Measurements from ENCODE around the gene GPC2.
"Not testable (repeated sequence)": the region's sequence is repeated elsewhere in the genome, so short reads cannot be mapped to it uniquely, and the experiment has no call there.

GPC2 gene, protein sequence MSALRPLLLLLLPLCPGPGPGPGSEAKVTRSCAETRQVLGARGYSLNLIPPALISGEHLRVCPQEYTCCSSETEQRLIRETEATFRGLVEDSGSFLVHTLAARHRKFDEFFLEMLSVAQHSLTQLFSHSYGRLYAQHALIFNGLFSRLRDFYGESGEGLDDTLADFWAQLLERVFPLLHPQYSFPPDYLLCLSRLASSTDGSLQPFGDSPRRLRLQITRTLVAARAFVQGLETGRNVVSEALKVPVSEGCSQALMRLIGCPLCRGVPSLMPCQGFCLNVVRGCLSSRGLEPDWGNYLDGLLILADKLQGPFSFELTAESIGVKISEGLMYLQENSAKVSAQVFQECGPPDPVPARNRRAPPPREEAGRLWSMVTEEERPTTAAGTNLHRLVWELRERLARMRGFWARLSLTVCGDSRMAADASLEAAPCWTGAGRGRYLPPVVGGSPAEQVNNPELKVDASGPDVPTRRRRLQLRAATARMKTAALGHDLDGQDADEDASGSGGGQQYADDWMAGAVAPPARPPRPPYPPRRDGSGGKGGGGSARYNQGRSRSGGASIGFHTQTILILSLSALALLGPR

DNA sequence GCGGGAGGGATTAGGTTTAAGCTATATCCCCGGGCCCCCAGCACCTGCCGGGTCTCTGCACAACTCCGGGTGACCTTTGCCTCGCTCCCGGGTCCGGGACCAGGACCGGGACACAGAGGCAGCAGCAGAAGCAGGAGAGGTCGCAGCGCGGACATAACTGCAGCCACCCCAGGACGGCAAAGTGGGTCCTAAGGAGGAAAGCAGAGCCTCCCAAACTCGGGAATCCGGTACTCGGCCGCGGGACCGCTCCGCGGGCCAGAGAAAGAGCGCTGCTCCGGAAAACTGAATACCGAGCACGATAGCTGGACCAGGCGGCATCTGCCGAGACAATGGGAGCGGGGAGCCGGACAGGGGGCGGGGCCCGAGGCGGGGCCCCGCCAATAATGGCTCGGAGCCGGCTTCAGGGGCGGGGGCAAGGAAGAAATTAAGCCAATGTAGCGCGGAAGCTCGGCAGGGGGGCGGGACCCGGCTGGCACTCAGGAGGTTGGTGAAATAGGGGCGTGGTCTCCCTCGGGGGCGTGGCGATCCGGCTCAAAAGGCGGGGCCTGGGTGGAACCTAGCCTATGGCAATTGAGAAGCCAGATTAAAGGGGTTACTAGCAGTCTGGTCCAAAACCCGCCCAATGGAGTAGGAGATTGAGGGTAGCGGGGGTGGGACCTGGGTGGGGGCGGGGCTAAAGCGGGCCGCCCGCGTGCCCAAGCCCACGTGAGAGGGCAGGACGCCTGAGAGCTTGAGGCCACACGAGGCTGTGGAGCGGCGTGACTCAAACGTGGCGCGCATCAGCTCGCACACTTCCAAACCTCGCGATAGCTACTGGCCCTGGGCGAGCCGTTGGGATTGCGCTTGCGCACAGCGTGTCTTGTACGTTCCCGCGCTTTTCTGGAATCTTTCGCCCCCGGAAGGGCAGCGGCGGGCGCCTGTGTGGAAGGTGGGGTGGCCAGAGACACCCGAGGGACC, at the start of gene GPC2, which contains the start of gene STAG3:
Gene GPC2 (minus strand): TSS at position 337 of the 957 bp plus-strand sequence. CDS start 182 bp downstream, at position 155.
Gene STAG3 (plus strand): TSS at position 874 of the 957 bp plus-strand sequence. CDS start 2,639 bp downstream, outside the sequence.
- peak; percentile 99 for DNase-seq

DNA sequence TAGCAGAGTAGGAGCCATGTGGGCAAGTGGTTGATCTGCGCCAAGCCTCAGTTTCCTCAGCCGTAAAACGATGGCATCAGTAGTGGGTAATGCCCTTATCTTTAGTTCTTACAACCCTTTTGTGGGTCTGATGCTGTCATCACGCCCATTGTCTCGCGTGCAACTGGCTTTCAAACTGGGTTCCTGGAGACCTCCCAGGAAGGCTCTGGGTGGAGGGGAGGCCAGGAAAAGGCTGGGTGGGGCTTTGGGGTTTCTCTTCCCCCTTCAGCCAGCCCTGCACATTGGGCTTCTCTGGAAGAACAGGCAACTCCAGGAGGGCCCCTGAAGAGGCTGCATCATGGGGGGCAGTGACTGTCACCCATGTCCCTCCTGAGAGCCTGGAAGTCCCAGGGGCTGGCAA, 47.7 kb upstream of the GPC2 start:
- DNase-seq: not testable (repeated sequence)

DNA sequence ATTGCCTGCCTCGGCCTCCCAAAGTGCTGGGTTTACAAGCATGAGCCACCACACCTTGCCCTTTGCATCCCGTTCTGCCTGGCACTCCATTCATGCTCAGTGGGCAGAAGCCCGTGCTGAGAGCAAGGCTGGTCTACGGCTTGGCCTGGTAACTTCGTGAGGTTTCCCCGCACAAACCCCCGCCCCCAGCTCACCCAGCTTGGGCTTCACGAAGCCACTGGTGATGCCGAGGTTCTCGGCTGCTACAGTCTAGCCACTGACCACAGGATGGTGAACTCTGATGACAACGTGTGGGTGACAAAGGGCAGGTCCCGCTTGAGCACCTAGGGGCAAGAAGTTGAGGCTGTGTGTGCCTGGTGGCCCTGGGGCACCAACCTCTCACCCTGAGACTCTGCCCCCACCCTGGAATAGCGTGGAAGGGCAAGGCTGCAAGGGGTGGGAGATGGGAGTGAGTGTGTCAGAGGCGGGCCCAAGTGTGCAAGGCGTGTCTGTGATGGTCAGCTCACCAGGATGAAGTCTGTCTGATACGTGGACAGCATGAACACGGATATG, 46.3 kb upstream of the GPC2 start:
- not testable (repeated sequence) for DNase-seq

DNA sequence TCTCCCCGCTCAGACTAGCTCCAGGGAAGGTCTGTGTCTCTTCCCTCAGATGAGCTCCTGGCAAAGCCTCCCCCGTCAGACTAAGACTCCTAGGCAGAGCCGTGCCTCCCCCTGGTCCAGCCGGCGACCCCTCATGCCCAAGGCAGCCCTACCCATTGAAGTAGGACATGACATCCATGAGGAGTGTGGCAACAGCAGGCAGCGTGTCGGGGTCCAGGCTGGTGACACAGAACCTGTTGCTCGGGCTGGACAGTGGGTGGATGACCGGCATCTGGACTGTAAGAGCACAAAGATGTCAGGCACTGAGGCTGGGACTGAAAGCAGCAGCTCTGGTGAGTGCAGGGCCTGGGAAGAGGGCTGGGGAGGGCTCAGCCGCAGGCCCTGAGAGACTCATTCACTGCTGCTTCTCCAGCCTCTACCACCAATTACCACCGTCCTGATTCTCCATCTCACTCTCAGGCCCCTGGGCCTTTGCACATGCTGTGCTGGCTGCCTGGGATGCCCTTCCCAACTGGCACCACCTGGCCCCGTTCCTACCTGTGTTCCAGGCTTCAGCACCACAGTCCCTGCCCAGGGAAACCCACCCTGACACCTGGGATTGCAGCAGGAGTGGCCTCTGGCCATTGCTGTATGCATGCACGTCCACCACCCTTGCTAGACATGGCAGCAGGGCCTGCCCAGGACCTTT, 45.4 kb upstream of the GPC2 start:
- no peak for DNase-seq

DNA sequence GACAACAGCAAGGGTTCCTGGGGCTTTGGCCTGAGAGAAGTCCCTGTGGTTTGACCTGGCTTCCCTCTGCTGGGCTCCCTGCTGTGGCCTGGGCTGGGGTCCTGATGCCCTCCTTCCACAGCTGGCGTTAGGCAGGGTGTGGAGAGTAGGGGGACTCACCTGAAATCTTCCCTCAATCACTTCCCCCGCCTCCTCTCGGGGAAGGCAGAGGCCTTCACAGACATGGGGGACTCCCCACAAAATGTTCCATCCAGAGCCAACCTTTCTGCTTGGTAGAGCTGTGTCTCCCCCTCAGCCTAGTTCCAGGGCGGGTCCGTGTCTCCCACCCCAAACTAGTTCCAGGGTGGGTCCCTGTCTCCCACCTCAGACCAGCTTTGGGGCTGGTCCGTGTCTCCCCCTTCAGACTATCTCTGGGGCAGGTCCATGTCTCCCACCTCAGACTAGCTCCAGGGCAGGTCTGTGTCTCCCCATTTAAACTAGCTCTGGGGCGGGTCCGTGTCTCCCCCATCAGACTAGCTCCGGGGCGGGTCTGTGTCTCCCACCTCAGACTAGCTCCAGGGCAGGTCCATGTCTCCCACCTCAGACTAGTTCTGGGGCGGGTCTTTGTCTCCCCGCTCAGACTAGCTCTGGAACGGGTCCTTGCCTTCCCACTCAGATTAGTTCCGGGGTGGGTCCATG, 44.7 kb upstream of the GPC2 start:
- peak; percentile 45 for DNase-seq

DNA sequence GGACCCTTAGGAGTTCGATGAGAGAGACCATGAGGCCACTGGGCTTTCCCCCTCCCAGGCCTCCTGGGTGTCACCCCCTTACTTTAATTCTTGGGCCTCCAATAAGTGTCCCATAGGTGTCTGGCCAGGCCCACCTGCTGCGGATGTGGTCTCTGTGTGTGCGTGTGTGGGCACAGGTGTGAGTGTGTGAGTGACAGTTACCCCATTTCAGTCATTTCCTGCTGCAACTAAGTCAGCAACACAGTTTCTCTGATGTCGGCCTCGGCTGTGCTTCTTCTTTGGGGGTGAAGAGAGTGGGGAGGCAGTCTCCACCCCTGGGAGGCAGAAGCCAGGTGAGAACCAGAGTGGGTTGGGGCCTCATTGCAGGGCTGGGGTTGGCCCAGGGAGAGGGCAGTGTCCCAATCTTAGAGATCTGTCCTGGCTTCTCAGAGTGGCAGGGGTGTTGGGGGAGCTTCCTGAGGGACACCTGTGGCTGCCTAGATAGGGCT, 44.1 kb upstream of the GPC2 start:
- peak; percentile 90 for DNase-seq

DNA sequence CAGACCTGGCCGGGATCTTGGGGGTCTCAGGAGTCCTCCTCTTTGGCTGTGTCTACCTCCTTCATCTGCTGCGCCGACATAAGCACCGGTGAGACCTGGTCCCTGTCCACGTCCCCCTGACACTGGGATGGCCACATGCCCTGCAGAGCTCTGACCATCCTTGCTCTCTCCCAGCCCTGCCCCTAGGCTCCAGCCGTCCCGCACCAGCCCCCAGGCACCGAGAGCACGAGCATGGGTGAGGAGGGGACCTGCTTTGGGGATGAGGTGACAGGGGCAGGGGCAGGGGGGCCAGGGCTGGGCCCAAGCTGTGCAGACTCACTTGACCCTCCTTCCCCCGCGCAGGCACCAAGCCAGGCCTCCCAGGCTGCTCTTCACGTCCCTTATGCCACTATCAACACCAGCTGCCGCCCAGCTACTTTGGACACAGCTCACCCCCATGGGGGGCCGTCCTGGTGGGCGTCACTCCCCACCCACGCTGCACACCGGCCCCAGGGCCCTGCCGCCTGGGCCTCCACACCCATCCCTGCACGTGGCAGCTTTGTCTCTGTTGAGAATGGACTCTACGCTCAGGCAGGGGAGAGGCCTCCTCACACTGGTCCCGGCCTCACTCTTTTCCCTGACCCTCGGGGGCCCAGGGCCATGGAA, 43.5 kb upstream of the GPC2 start:
- DNase-seq: no peak

DNA sequence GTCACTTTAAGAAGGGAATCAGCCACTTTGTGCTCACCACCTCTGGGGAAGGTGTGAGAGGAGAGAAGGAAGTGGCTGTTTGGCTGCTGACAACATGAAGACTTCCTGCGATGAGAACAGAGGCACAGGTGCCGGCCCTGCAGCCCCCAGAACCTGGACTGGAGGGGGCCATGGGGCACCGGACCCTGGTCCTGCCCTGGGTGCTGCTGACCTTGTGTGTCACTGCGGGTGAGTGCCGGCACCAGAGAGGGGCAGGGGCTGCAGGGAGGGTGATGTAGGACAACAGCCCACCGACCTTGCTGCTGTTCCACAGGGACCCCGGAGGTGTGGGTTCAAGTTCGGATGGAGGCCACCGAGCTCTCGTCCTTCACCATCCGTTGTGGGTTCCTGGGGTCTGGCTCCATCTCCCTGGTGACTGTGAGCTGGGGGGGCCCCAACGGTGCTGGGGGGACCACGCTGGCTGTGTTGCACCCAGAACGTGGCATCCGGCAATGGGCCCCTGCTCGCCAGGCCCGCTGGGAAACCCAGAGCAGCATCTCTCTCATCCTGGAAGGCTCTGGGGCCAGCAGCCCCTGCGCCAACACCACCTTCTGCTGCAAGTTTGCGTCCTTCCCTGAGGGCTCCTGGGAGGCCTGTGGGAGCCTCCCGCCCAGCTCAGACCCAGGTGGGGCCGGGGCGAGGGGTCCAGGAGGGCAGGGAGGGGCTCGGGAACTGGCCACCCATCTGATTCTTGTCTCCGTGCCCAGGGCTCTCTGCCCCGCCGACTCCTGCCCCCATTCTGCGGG, 42.8 kb upstream of the GPC2 start, which contains the start of gene PVRIG:
Gene PVRIG (plus strand): TSS at position 149 of the 785 bp plus-strand sequence. CDS start 22 bp downstream, at position 171.
- DNase-seq: peak; percentile 37

DNA sequence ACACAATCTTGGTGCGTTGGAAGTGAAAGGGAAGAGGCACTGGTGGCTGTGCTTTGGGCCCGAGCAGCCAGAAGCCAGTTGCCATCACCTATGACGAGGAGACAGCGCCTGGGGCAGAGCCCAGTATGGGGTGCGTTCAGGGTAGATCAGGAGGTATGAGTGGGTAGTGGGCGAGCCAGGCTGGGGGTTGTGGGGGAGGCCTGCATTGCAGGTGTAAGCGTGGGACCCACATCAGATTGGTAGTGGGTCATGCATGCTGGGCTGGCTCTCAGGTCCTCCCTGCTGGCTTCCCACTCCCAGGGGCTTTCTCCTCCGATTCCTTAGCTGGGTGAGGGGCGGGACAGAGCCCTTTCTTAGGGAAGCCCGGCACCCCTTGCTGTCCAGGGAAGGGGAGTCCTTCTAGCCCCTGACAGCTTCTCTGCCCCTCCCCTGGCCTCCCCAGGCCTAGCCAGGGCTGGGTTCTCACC, 42.1 kb upstream of the GPC2 start:
- peak; percentile 26 for DNase-seq

DNA sequence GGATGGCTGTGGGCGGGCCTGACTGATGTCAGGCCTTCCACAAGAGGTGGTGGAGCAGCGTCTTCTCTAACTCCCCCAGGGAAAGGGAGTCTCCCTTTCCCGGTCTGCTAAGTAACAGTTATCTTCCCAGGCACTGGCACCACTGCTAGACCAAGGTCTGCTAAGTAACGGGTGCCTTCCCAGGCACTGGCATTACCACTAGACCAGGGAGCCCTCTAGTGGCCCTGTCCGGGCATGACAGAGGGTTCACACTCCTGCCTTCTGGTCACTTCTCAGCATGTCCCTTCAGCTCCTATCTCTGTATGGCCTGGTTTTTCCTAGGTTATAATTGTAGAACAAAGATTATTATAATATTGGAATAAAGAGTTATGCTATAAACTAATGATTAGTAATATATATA, 40.8 kb upstream of the GPC2 start:
- peak; percentile 84 for DNase-seq

DNA sequence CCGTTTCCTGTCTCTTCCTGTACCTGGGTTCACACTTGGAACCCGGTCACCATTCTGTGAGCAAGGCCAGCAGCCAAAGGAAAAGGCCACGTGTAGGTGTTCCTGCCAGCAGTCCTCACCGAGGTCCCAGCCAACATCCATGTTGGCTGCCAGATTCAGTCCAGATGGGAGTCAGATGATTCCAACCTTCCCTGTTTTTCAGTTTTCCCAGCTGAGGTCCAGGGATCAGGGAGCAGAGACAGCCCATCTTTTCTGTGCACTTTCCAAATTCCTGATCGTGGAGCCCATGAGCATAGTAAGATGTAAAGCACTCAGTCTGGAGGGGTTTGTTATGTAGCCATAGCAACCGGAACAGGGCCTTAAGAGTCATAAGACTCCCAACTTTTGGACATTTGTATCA, 38.7 kb upstream of the GPC2 start:
- DNase-seq: no peak

DNA sequence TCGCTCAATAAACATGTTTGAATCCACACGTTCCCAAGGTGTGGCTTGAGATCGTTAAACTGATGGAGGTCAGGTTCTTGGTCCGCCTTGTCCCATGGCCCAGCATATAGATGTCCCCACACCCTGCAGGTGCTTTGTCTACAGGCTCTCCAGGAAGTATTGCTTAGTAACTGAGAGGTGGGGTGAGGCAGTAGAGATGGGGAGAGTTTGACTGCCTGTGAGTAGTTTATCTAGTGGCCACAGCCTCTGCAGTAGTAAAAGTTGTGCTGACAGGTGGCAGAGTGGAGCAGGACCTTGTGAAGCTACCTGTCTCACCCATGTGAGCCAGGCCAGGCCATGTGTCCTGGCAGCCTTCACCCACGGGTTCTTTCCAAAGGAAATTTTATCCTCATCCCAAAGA, 37.2 kb upstream of the GPC2 start:
- not testable (repeated sequence) for DNase-seq

DNA sequence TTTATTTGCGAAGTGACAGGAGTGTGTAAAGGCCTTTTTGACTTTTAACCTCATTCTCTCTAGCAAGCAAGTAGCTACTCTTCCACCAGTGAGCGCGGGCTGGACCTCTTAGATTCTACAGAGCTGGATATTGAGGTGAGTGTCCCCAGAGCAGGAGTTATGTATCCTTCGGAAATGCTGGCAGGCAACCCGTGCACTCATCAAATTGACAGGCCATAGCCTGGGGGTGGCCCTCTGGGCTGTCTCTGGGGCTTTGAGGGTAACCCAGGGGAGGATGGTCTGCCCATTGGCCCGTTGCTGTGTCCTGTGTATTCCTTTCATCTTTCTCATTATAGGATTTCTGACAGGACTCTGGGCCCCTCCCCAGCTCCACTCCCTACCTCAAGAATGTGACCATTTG, 36.5 kb upstream of the GPC2 start:
- DNase-seq: no peak

DNA sequence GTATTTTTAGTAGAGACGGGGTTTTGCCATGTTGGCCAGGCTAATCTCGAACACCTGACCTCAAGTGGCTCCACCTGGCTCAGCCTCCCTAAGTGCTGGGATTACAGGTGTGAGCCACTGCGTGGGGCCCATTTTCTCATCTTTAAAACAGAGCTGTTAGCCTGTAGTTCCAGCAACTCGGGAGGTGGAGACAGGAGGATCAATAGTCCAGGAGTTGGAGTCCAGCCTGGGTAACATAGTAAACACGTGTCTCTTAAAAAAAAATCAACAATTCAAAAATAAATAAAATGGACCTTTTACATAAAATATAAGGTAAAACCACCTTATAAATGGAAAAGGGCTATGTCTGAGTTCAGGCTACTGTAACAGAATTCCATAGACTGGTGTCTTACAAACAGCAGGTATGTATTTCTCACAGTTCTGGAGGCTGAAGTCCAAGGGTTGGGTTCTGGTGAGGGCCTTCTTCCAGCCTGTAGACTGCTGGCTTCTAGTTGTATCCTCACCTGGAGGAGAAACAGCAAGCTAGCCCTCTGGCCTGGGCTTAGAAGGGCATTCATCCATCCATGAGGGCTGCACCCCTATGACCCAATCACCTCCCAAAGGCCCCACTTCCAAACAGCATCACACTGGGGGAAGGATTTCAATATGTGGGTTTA, 35.6 kb upstream of the GPC2 start:
- no peak for DNase-seq

DNA sequence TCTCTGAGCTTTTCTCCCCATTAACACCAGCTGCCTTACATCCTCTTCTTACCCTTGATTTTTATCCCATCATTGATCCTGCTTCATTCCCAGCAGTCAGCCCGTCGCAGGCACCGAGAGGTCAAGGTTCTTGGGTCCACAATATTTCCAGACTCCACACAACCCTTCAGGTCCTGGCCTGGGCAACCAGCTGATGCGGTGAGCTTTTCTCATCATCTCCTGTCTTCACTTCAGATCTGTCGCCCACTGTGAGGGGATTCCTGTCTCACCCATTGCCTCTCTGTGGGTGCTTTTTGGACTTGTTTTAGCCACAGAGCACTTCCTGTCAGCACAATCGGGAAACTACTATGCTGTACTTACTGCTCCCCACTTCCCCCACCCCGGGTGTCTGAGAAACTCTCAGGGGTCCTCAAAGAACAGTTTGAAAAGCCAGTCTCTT, 34.2 kb upstream of the GPC2 start:
- peak; percentile 75 for DNase-seq

DNA sequence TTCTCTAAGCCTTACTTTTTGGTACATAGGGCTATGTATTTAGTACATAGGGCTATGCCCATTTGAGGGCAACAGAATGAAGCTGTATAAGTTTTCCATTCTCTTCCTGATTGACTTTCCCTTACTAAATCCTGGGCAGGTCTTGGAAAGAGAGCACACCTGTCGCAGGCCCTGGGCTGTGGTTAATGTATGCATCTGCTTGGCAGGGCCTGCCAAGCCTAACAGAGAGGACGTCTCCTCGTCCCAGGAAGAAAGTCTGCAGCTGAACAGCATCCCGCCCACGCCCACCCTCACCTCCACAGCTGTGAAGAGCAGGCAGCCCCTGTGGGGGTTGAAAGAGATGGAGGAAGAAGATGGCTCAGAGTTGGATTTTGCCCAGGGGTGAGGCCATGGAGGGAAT, 33.6 kb upstream of the GPC2 start:
- no peak for DNase-seq

DNA sequence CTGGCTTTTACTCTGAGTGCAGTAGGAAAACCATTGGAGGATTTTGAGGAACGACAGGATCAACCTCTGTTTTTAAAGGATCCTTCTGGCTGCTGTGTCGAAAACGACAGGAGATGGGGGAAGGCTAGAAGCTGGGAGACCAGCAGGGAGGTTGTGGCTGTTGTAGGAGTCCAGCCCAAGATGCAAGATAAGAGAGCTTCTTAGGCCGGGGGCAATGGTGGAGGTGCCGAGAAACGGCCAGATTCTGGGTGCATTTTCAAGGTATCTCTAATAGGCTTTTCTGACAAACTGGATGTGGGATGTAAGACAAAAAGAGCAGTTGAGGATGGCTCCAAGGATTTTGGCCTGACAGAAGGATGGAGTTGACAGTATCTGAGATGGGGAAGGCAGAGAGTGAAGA, 32.3 kb upstream of the GPC2 start:
- DNase-seq: no peak

DNA sequence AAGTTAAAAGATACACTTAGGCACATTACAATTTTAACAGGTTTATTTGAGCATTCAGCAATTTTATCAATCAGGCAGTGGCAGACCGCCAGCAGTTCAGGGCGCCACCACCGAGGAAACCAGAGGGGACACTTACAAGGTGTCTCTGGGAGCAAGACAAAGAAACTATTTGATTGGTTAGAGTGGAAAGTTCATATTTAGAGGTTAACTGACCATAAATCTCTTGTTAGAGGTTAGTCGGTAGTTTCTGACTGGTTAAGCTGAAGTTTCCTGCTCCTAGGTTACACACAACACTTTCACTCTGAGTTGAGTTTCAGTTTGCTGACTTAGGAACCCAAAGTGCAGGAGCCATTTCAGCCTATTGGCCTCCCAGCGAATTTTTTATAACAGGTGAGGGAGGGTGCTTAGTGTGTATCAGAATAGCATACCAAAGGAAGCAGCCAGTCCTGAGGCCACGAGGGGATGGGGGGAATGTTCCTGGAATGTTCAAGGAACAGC, 31.8 kb upstream of the GPC2 start:
- peak; percentile 54 for DNase-seq

DNA sequence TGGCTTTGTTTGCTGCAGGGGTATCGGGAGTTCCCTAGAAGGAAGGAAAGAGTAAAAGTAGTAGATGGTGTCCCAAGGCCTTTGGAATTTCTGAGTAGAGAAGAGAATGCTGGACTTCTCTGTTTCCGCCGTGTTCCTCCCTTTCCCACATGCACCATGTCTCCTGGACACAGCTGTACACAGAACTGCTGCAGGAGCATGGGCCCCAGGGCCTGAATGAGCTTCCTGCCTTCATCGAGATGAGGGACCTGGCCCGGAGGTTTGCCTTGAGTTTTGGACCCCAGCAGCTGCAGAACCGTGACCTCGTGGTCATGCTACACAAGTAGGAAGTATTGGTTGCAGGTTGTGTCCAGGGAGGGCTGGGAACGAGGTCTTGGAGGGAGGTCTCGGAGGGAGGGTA, 27.3 kb upstream of the GPC2 start:
- no peak for DNase-seq

All from CD4-positive, alpha-beta T cell treated with Interleukin-21 for 1 hour (primary cell).